SU-DHL-6 (cell line): Measurements from ENCODE around the gene BRSK1.

Experiments
- EZH2phosphoT487 ChIP-seq: fragments of 200-600 bp; sonication (generic), shearing (Covaris generic); conservative IDR thresholded peaks from 2 replicates; pipeline ENCODE4 v1.6.1; 2018; ENCODE audit warnings: mild to moderate bottlenecking, antibody characterized with exemption, low read length, moderate library complexity, mixed read lengths
- TF ChIP-seq, protein P1 (sequence below): fragments of 200-600 bp; sonication (generic); IDR thresholded peaks from one replicate; pipeline ENCODE4 v1.5.1; 2017; ENCODE audit warnings: antibody characterized with exemption, mild to moderate bottlenecking, low read length, moderate library complexity; ENCODE audit not compliant: insufficient read depth, poor library complexity, severe bottlenecking

GRCh38 chr19:55301459-55302317, 17.9 kb downstream of the BRSK1 start:
- TF ChIP-seq, protein P1, sequence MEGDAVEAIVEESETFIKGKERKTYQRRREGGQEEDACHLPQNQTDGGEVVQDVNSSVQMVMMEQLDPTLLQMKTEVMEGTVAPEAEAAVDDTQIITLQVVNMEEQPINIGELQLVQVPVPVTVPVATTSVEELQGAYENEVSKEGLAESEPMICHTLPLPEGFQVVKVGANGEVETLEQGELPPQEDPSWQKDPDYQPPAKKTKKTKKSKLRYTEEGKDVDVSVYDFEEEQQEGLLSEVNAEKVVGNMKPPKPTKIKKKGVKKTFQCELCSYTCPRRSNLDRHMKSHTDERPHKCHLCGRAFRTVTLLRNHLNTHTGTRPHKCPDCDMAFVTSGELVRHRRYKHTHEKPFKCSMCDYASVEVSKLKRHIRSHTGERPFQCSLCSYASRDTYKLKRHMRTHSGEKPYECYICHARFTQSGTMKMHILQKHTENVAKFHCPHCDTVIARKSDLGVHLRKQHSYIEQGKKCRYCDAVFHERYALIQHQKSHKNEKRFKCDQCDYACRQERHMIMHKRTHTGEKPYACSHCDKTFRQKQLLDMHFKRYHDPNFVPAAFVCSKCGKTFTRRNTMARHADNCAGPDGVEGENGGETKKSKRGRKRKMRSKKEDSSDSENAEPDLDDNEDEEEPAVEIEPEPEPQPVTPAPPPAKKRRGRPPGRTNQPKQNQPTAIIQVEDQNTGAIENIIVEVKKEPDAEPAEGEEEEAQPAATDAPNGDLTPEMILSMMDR, result peak; percentile 91
- no peak for TF ChIP-seq EZH2phosphoT487
